ENCODE data around the gene EHMT2.
"Not testable (repeated sequence)": the region's sequence is repeated elsewhere in the genome, so short reads cannot be mapped to it uniquely, and the experiment has no call there.

Gene EHMT2

GRCh38 chr6:31897612-31898382 lies at the start of gene EHMT2:
Gene EHMT2, minus strand, starts transcription at chr6:31897698. Its CDS starts 21 bp downstream, at chr6:31897677.
- DNase-seq = peak; percentile 83

- DNase-seq = no peak
Measured at GRCh38 chr6:31947070-31947675, 49.7 kb upstream of the EHMT2 start.

- DNase-seq = no peak
Measured at GRCh38 chr6:31946370-31946885, 48.9 kb upstream of the EHMT2 start.

- DNase-seq = no peak
Measured at GRCh38 chr6:31945507-31946369, 48.2 kb upstream of the EHMT2 start, which contains the start of gene CFB. Gene CFB, plus strand, starts transcription at chr6:31946095. Its CDS starts 127 bp downstream, at chr6:31946222.

GRCh38 chr6:31945154-31945506 lies 47.6 kb upstream of the EHMT2 start:
- no peak for DNase-seq

GRCh38 chr6:31943742-31944141 lies 46.2 kb upstream of the EHMT2 start:
- DNase-seq = no peak

GRCh38 chr6:31940256-31940664 lies 42.8 kb upstream of the EHMT2 start:
- DNase-seq = no peak

GRCh38 chr6:31935823-31936222 lies 38.3 kb upstream of the EHMT2 start:
- no peak for DNase-seq

GRCh38 chr6:31935021-31935420 lies 37.5 kb upstream of the EHMT2 start:
- no peak for DNase-seq

- DNase-seq = no peak
Measured at GRCh38 chr6:31933537-31933936, 36.0 kb upstream of the EHMT2 start.

GRCh38 chr6:31932137-31932536 lies 34.6 kb upstream of the EHMT2 start:
- DNase-seq = not testable (repeated sequence)

GRCh38 chr6:31930962-31931361 lies 33.5 kb upstream of the EHMT2 start:
- DNase-seq = no peak

GRCh38 chr6:31928672-31928939 lies 31.1 kb upstream of the EHMT2 start:
- DNase-seq = no peak

- DNase-seq = no peak
Measured at GRCh38 chr6:31927863-31928671, 30.6 kb upstream of the EHMT2 start.

GRCh38 chr6:31927242-31927862 lies 29.9 kb upstream of the EHMT2 start, which contains the start of gene C2:
Gene C2, plus strand, starts transcription at chr6:31927717. Its CDS starts 36 bp downstream, at chr6:31927753.
- DNase-seq = no peak

GRCh38 chr6:31922942-31923341 lies 25.4 kb upstream of the EHMT2 start:
- no peak for DNase-seq

GRCh38 chr6:31920811-31921210 lies 23.3 kb upstream of the EHMT2 start:
- no peak for DNase-seq

- no peak for DNase-seq
Measured at GRCh38 chr6:31919624-31920303, 22.3 kb upstream of the EHMT2 start.

GRCh38 chr6:31918069-31918720 lies 20.7 kb upstream of the EHMT2 start:
- no peak for DNase-seq

- DNase-seq = no peak
Measured at GRCh38 chr6:31915756-31916155, 18.3 kb upstream of the EHMT2 start.

GRCh38 chr6:31915351-31915750 lies 17.9 kb upstream of the EHMT2 start:
- DNase-seq = no peak
